NT2/D1 (cell line): Measurements from ENCODE around the gene ATP11C.

ENCODE experiments used
- DNase-seq: peaks from one replicate; pipeline ENCODE4 v3.0.0-alpha.2; 2011; ENCODE audit warnings: low read depth, low spot score
- H3K27me3 ChIP-seq: 2 replicates; pipeline ENCODE4 v1.6.0; 2011; ENCODE audit warnings: mild to moderate bottlenecking; ENCODE audit not compliant: insufficient read length, insufficient read depth
- H3K36me3 ChIP-seq: 2 replicates; pipeline ENCODE4 v1.6.1; 2011; ENCODE audit warnings: mild to moderate bottlenecking, low read length, mixed read lengths; ENCODE audit not compliant: insufficient read depth, insufficient read length
- H3K4me1 ChIP-seq: 2 replicates; pipeline ENCODE4 v1.5.1; 2011; ENCODE audit not compliant: insufficient read depth, insufficient read length
- H3K4me3 ChIP-seq: 2 replicates; pipeline ENCODE4 v1.5.1; 2011; ENCODE audit warnings: low read depth; ENCODE audit not compliant: insufficient read length
- H3K9ac ChIP-seq: 2 replicates; pipeline ENCODE4 v1.6.0; 2011; ENCODE audit warnings: low read depth; ENCODE audit not compliant: insufficient read length
- H3K9me3 ChIP-seq: 2 replicates; pipeline ENCODE4 v1.5.1; 2011; ENCODE audit warnings: mild to moderate bottlenecking, low read length; ENCODE audit not compliant: insufficient read depth
- SUZ12 ChIP-seq: IDR thresholded peaks from 2 replicates; pipeline ENCODE4 v1.6.1; 2011; ENCODE audit not compliant: insufficient read length, insufficient read depth; ENCODE audit errors: extremely low read depth
- YY1 ChIP-seq: IDR thresholded peaks from 2 replicates; pipeline ENCODE4 v1.6.1; 2011; ENCODE audit not compliant: insufficient read length, insufficient read depth
- ZNF274 ChIP-seq: IDR thresholded peaks from 2 replicates; pipeline ENCODE4 v1.6.1; 2011; ENCODE audit warnings: mild to moderate bottlenecking, low read depth, low read length

ATP11C gene

GRCh38 chrX:139831017-139831416, 101.8 kb downstream of the ATP11C start:
- Histone ChIP-seq H3K27me3 (no peaks in the 10 kb centered on the region), H3K9ac (no peak overlapping the region), H3K9me3 (no peaks in the 10 kb centered on the region), H3K36me3 (no peaks in the 10 kb centered on the region), H3K4me3 (no peak overlapping the region), H3K4me1 (no peaks in the 10 kb centered on the region)
- no peak for DNase-seq
- TF ChIP-seq ZNF274 = no peak
- no peak for TF ChIP-seq YY1
- no peak for TF ChIP-seq SUZ12

GRCh38 chrX:139828830-139829229, 104.0 kb downstream of the ATP11C start:
- no peaks in the 10 kb centered on the region for H3K4me1 ChIP-seq

GRCh38 chrX:139828033-139828432, 104.8 kb downstream of the ATP11C start:
- Histone ChIP-seq H3K9me3 (no peaks in the 10 kb centered on the region), H3K4me3 (no peak overlapping the region), H3K4me1 (no peaks in the 10 kb centered on the region), H3K27me3 (no peaks in the 10 kb centered on the region), H3K36me3 (no peaks in the 10 kb centered on the region), H3K9ac (no peak overlapping the region)
- no peak for TF ChIP-seq ZNF274
- no peak for DNase-seq

More at GRCh38 chrX:139828830-139829229, 104.0 kb downstream of the ATP11C start:
- TF ChIP-seq ZNF274 = no peak
- TF ChIP-seq YY1 = no peak
- TF ChIP-seq SUZ12 = no peak
- H3K36me3 ChIP-seq = no peaks in the 10 kb centered on the region
- no peak overlapping the region for H3K9ac ChIP-seq
- DNase-seq = no peak
- H3K9me3 ChIP-seq = no peaks in the 10 kb centered on the region
- H3K4me3 ChIP-seq = no peak overlapping the region
- H3K27me3 ChIP-seq = no peaks in the 10 kb centered on the region

- Histone ChIP-seq H3K9me3 (no peaks in the 10 kb centered on the region), H3K36me3 (no peaks in the 10 kb centered on the region), H3K27me3 (no peaks in the 10 kb centered on the region), H3K9ac (no peak overlapping the region), H3K4me1 (no peaks in the 10 kb centered on the region), H3K4me3 (no peak overlapping the region)
- TF ChIP-seq YY1 = no peak
- TF ChIP-seq ZNF274 = no peak
- TF ChIP-seq SUZ12 = no peak
- DNase-seq = no peak
Measured at GRCh38 chrX:139826065-139827044, 106.5 kb downstream of the ATP11C start.

GRCh38 chrX:139825618-139826017, 107.2 kb downstream of the ATP11C start:
- Histone ChIP-seq H3K4me1 (no peaks in the 10 kb centered on the region), H3K4me3 (no peak overlapping the region), H3K9ac (no peak overlapping the region), H3K36me3 (no peaks in the 10 kb centered on the region), H3K27me3 (no peaks in the 10 kb centered on the region), H3K9me3 (no peaks in the 10 kb centered on the region)
- no peak for DNase-seq
- TF ChIP-seq YY1 (no peak), ZNF274 (no peak), SUZ12 (no peak)

- Histone ChIP-seq H3K9me3 (no peaks in the 10 kb centered on the region), H3K27me3 (no peaks in the 10 kb centered on the region), H3K4me1 (no peaks in the 10 kb centered on the region), H3K9ac (no peak overlapping the region), H3K36me3 (no peaks in the 10 kb centered on the region), H3K4me3 (no peak overlapping the region)
- no peak for DNase-seq
- TF ChIP-seq YY1 = no peak
Measured at GRCh38 chrX:139823806-139824205, 109.0 kb downstream of the ATP11C start.

- no peak overlapping the region for H3K9ac ChIP-seq
- TF ChIP-seq YY1 (no peak), ZNF274 (no peak), SUZ12 (no peak)
- no peak overlapping the region for H3K4me3 ChIP-seq
- no peak for DNase-seq
- H3K27me3 ChIP-seq = no peaks in the 10 kb centered on the region
- H3K36me3 ChIP-seq = no peaks in the 10 kb centered on the region
- H3K4me1 ChIP-seq = no peaks in the 10 kb centered on the region
- H3K9me3 ChIP-seq = no peaks in the 10 kb centered on the region
Measured at GRCh38 chrX:139820358-139820984, 112.4 kb downstream of the ATP11C start.
